8988T (cell line): ENCODE results near the gene SLC26A9.
"Not testable (repeated sequence)": the region's sequence is repeated elsewhere in the genome, so short reads cannot be mapped to it uniquely, and the experiment has no call there.

ENCODE experiments used
- DNase-seq: peaks from one replicate; pipeline ENCODE4 v3.0.0; 2011

Gene SLC26A9

DNA sequence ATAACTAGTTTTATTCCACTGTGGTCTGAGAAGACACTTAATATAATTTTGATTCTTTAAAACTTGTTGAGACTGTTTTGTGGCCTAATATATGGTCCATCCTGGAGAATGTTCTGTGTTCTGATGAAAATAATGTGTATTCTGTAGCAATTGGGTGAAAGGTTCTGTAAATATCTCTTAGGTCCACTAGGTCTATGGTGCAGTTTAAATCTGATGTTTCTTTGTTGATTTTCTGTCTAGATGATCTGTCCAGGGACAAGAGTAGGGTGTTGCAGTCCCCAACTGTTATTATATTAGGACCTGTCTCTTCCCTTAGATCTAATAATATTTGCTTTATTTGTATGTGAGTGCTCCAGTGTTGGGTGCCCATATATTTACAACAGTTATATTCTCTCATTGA is 59.5 kb downstream of the SLC26A9 start:
- DNase-seq = no peak

DNA sequence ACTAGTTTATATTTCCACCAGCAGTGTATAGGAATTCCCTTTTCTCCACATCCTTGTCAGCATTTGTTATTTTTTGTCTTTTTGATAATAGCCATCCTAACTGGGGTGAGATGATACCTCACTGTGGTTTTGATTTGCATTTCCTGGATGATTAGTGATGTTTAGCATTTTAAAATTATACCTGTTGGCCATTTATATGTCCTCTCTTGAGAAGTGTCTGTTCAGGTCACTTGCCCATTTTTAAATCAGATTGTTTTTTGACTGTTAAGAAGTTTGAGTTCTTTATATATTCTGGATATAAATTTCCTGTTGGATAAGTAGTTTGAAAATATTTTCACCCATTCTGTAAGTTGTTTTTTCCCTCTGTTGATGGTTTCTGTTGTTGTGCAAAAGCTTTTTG is 62.3 kb downstream of the SLC26A9 start:
- DNase-seq = no peak

DNA sequence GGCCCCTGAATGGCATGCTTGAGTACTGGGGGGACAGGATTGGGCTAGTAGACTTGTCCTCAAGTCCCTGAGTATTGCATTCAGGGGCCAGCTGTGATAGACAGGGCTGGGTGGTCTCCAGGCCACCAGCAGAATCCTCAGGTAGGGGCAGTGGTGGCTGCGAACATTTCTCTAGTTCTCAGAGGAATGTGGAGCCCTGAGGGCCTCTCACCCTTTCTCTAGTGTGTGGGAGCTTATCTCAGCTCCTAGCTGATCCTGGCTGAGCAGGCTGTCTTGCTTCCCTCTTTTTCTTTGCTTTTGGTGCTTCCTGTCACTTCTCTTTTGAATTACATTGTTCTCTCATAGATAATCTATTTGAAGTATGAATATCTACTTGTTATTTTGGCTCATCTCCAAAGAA is 63.3 kb downstream of the SLC26A9 start:
- DNase-seq = no peak

DNA sequence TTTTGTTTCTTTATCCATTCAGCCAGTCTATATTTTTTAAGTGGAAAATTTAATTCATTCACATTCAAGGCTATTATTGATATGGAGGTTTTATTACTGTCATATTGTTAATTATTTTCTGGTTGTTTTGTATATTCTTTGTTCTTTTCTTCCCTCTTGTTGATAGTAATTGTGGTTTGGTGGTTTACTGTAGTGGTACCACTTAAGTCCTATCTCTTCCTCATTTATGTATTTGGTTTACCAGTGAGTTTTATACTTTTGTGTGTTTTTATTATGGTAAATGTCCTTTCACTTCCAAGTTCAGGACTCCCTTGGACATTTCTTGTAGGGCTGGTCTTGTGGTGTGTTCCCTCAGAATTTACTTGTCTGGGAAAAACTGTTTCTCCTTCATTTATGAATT is 65.2 kb downstream of the SLC26A9 start:
- no peak for DNase-seq

DNA sequence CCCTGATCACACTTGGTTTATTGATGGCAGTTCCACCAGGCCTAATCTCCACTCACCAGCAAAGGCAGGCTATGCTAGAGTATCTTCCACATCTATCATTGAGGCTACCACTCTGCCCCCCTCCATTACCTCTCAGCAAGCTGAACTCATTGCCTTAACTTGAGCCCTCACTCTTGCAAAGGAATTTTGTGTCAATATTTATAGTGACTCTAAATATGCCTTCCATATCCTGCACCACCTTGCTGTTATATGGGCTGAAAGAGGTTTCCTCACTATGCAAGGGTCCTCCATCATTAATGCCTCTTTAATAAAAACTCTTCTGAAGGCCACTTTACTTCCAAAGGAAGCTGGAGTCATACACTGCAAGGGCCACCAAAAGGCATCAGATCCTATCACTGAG is 70.1 kb downstream of the SLC26A9 start:
- DNase-seq = not testable (repeated sequence)

DNA sequence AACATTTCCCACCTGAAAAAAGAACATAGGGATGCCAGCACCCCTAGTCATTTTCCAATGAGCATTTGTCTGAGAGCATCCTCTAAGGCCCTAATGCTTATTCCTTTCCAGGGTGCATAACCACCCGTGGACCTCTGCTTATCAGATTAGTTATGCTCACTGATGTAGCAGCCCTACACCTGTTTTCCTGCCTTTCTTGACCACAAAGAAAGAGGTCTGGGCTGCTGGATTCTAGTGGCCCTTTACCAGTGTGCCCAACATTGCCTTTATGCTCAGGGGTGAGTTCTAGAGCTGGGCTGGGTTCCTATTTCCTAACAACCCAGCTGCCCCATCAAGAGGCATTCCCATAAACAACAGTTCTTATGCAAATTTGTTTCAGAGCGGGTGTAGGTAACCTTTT is 73.0 kb downstream of the SLC26A9 start:
- DNase-seq = no peak
